Neural cell (in vitro differentiated cells): Measurements from ENCODE around the gene ISG15. TPM values are rescaled to one million over a fixed set of nuclear protein-coding genes. Genes with fewer than 3 reads are reported as not detected.
A peak's percentile ranks its signal among the peaks of the same experiment; 100 is the strongest.

Source experiments
- H2AFZ ChIP-seq: fragments of 200-600, 300-800 bp; sonication (generic), shearing (Covaris generic); 2 replicates; pipeline ENCODE4 v1.6.0; 2014; ENCODE audit warnings: low read depth, mild to moderate bottlenecking, antibody characterized with exemption, low read length, moderate library complexity
- H3F3A ChIP-seq: fragments of 200-600 bp; shearing (Covaris generic); 2 replicates; pipeline ENCODE4 v1.6.1; 2016; ENCODE audit warnings: mild to moderate bottlenecking, moderate library complexity, mixed read lengths, antibody characterized with exemption, low read length; ENCODE audit not compliant: insufficient read depth, poor library complexity, severe bottlenecking
- H3K27ac ChIP-seq: fragments of 200-600, 300-800 bp; sonication (generic), shearing (Covaris generic); 2 replicates; pipeline ENCODE4 v1.5.1; 2014; ENCODE audit warnings: mild to moderate bottlenecking, low read length, moderate library complexity
- H3K27me3 ChIP-seq: fragments of 300-800, 200-600 bp; sonication (generic), shearing (Covaris generic); 2 replicates; pipeline ENCODE4 v1.6.0; 2014; ENCODE audit warnings: mild to moderate bottlenecking, low read depth, low read length, moderate library complexity; ENCODE audit not compliant: insufficient read depth
- H3K36me3 ChIP-seq: fragments of 300-800, 200-600 bp; sonication (generic), shearing (Covaris generic); 2 replicates; pipeline ENCODE4 v1.5.1; 2014; ENCODE audit warnings: mild to moderate bottlenecking, antibody characterized with exemption, low read length, moderate library complexity; ENCODE audit not compliant: insufficient read depth
- H3K4me2 ChIP-seq: fragments of 300-800, 200-600 bp; sonication (generic), shearing (Covaris generic); 2 replicates; pipeline ENCODE4 v1.6.0; 2014; ENCODE audit warnings: mild to moderate bottlenecking, low read length
- H3K4me3 ChIP-seq: fragments of 300-800, 200-600 bp; sonication (generic), shearing (Covaris generic); 2 replicates; pipeline ENCODE4 v1.5.1; 2014; ENCODE audit warnings: mild to moderate bottlenecking, low read length, moderate library complexity
- H3K79me2 ChIP-seq: fragments of 200-600 bp; shearing (Covaris generic); replicated peaks from 2 replicates; pipeline ENCODE4 v1.6.0; 2014; ENCODE audit warnings: mild to moderate bottlenecking, low read length, moderate library complexity; ENCODE audit not compliant: insufficient read depth
- H3K9ac ChIP-seq: fragments of 300-800, 200-600 bp; sonication (generic), shearing (Covaris generic); 2 replicates; pipeline ENCODE4 v1.6.1; 2016; ENCODE audit warnings: mild to moderate bottlenecking, low read length, mixed read lengths
- H3K9me2 ChIP-seq: fragments of 200-600 bp; shearing (Covaris generic); 2 replicates; pipeline ENCODE4 v1.6.1; 2016; ENCODE audit warnings: mild to moderate bottlenecking, low read length, mixed read lengths; ENCODE audit not compliant: insufficient read depth
- H3K9me3 ChIP-seq: fragments of 200-600, 300-800 bp; sonication (generic), shearing (Covaris generic); 2 replicates; pipeline ENCODE4 v1.6.1; 2016; ENCODE audit warnings: mild to moderate bottlenecking, mixed run types, low read length, moderate library complexity, mixed read lengths
- H4K20me1 ChIP-seq: fragments of 200-600 bp; shearing (Covaris generic); 2 replicates; pipeline ENCODE4 v1.6.1; 2016; ENCODE audit warnings: mild to moderate bottlenecking, mixed run types; ENCODE audit not compliant: insufficient read depth
- CTCF ChIP-seq: fragments of 450-650 bp; IDR thresholded peaks from 2 replicates; pipeline ENCODE4 v1.5.1; 2014; ENCODE audit warnings: antibody characterized with exemption, mild to moderate bottlenecking, moderate library complexity; ENCODE audit not compliant: poor library complexity, severe bottlenecking
- EP300 ChIP-seq: fragments of 450-650 bp; conservative IDR thresholded peaks from 2 replicates; pipeline ENCODE4 v1.6.1; 2014; ENCODE audit warnings: antibody characterized with exemption, mild to moderate bottlenecking, moderate library complexity; ENCODE audit not compliant: poor library complexity, severe bottlenecking
- EZH2 ChIP-seq: fragments of 200-600, 300-800 bp; shearing (Covaris generic), sonication (generic); IDR thresholded peaks from 2 replicates; pipeline ENCODE4 v1.6.1; 2014; ENCODE audit warnings: antibody characterized with exemption, low read length, borderline replicate concordance, mild to moderate bottlenecking; ENCODE audit not compliant: insufficient read depth, poor library complexity, severe bottlenecking
- MXI1 ChIP-seq: fragments of 450-650 bp; conservative IDR thresholded peaks from 2 replicates; pipeline ENCODE4 v1.6.1; 2014; ENCODE audit warnings: antibody characterized with exemption, mild to moderate bottlenecking; ENCODE audit not compliant: poor library complexity, severe bottlenecking
- POLR2AphosphoS5 ChIP-seq: IDR thresholded peaks from 2 replicates; pipeline ENCODE4 v1.6.1; 2012
- RAD21 ChIP-seq: fragments of 450-650 bp; conservative IDR thresholded peaks from 2 replicates; pipeline ENCODE4 v1.6.1; 2014; ENCODE audit warnings: antibody characterized with exemption, mild to moderate bottlenecking, moderate library complexity
- REST ChIP-seq: IDR thresholded peaks from 2 replicates; pipeline ENCODE4 v1.6.1; 2012; ENCODE audit warnings: borderline replicate concordance
- SMC3 ChIP-seq: fragments of 450-650 bp; conservative IDR thresholded peaks from 2 replicates; pipeline ENCODE4 v1.6.1; 2014; ENCODE audit warnings: antibody characterized with exemption, mild to moderate bottlenecking, moderate library complexity; ENCODE audit not compliant: poor library complexity
- TAF1 ChIP-seq: IDR thresholded peaks from 2 replicates; pipeline ENCODE4 v1.6.1; 2012; ENCODE audit warnings: low read depth
- polyA plus RNA-seq: library from polyadenylated mRNA; depleted of rRNA; stranded (reverse); fragments of >200 nt; gene quantifications from 2 replicates; pipeline ENCODE4 v1.2.3, GENCODE V29; 2014

Gene ISG15
- polyA plus RNA-seq, 1 donor from 2014 or later, result 8.0 TPM

DNA sequence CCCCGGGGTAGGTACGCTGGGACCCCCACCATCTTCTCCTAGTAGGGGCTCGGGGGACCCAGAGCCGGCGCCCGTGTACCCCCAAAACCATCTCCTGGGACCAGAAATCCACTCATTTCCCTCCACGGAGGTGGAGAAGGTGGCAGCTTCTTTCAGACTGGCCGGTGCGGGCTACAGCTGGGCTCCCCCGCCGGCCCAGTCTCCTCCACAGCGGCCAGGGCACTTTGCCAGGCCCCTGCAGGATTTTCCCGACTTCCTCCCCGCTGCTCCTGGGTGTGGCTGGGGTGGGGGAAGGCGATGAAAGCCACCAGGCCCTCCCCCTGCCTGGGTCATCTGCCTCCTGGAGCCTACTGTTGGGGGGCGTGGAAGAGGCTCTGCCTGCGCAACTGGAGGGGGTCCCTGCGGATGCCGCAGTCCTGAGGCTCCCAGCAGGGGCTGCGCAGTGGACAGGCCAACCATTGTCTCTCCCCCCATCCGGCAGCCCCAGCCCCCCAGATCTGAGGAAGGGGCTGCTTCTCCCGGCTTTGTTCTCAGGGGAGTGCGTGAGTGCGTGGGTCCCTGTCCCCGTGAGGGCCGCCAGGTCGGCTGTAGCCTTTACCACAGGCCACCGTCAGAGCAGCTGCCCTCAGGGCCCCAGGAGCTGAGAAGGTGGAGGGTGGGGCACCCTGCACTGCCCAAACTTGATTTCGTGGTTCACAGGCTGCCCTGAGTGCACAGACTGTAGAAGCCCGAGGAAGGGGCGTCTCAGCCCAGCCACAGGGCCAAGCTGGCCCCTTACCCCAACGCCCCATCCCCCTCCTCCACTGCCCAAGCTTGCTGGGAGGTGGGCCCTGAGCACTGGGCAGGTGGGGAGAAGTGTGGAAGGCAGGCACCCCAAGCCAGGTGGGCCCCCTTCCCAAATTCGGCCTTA lies 8.0 kb downstream of the ISG15 start:
- Histone ChIP-seq H3K79me2 (peaks cover 4% of the 10 kb centered on the region), H3K9me2 (no peaks in the 10 kb centered on the region), H3K4me3 (peak overlapping the region; percentile 64), H3F3A (no peaks in the 10 kb centered on the region), H2AFZ (no peak overlapping the region), H3K9me3 (no peaks in the 10 kb centered on the region), H3K4me2 (no peak overlapping the region), H3K27me3 (no peaks in the 10 kb centered on the region), H4K20me1 (no peaks in the 10 kb centered on the region), H3K36me3 (no peaks in the 10 kb centered on the region), H3K9ac (peak overlapping the region; percentile 60), H3K27ac (no peak overlapping the region)
- no peak for TF ChIP-seq SMC3
- no peak for TF ChIP-seq EP300
- no peak for TF ChIP-seq RAD21
- no peak for TF ChIP-seq REST
- no peak for TF ChIP-seq TAF1
- no peak for TF ChIP-seq CTCF
- TF ChIP-seq MXI1, result no peak
- TF ChIP-seq POLR2AphosphoS5, result no peak
- no peak for TF ChIP-seq EZH2

DNA sequence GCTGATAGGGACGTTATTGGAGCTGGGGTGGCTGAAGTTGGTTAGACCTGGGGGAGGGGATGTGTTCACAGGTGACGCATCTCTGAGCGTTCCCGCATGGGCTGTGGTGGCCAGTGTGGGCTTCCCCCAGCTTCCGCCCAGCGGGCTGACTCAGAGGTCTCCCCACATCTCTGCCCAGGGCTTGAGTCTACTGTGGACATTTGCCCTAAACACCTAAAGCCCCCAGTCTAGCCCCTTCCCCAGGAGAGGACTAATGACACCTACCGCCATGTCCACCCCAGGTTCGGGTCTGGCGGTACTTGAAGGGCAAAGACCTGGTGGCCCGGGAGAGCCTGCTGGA lies 8.6 kb downstream of the ISG15 start:
- Histone ChIP-seq H3K9ac (no peak overlapping the region), H3K27me3 (no peaks in the 10 kb centered on the region), H3K4me2 (no peak overlapping the region), H3K79me2 (peaks cover 4% of the 10 kb centered on the region), H3K9me3 (no peaks in the 10 kb centered on the region), H2AFZ (no peak overlapping the region), H3F3A (no peaks in the 10 kb centered on the region), H3K36me3 (no peaks in the 10 kb centered on the region), H3K9me2 (no peaks in the 10 kb centered on the region), H3K4me3 (no peak overlapping the region), H3K27ac (no peak overlapping the region), H4K20me1 (no peaks in the 10 kb centered on the region)
- TF ChIP-seq RAD21 (no peak), MXI1 (no peak), SMC3 (no peak), EP300 (no peak)
